GM20000 (cell line): ENCODE measurements around the gene GPR55.

ENCODE experiments used
- DNase-seq: peaks from one replicate; pipeline ENCODE4 v3.0.0; 2012; ENCODE audit warnings: low spot score
- TF ChIP-seq, protein P1 (sequence below): IDR thresholded peaks from 2 replicates; pipeline ENCODE4 v1.5.1; 2012; ENCODE audit warnings: mild to moderate bottlenecking, control low read depth; ENCODE audit errors: extremely low read depth, missing control alignments

The GPR55 gene

DNA sequence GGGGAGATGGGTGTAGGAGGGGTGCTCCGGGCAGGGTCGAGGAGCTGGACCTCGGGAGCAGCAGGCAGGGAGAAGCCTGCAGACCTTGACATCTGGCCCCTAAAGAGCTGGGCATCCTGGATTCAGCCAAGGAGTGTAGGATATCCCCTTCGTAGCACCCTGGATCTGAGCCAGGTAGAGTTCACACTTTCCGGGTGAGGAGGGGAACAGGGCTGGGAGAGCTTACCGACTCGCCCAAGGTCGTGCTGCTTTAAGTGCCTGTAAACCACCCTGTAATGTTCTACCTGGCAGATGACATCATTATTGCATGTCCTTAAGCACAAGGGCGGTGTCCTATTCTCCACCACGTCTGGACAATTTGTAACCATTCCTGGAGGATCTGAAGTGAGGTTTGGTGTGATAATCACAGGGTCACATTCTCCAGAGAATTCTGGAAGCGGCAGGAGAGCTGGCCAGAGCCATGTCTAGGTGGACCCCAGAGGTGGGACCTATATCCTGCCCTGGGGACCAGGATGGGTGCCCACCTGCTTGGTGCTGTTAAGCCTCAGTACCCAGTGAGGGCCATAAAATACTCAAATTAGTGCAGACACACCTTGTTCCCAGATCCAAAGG is 45.7 kb downstream of the GPR55 start:
- no peak for DNase-seq
- TF ChIP-seq, protein P1, sequence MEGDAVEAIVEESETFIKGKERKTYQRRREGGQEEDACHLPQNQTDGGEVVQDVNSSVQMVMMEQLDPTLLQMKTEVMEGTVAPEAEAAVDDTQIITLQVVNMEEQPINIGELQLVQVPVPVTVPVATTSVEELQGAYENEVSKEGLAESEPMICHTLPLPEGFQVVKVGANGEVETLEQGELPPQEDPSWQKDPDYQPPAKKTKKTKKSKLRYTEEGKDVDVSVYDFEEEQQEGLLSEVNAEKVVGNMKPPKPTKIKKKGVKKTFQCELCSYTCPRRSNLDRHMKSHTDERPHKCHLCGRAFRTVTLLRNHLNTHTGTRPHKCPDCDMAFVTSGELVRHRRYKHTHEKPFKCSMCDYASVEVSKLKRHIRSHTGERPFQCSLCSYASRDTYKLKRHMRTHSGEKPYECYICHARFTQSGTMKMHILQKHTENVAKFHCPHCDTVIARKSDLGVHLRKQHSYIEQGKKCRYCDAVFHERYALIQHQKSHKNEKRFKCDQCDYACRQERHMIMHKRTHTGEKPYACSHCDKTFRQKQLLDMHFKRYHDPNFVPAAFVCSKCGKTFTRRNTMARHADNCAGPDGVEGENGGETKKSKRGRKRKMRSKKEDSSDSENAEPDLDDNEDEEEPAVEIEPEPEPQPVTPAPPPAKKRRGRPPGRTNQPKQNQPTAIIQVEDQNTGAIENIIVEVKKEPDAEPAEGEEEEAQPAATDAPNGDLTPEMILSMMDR = no peak

DNA sequence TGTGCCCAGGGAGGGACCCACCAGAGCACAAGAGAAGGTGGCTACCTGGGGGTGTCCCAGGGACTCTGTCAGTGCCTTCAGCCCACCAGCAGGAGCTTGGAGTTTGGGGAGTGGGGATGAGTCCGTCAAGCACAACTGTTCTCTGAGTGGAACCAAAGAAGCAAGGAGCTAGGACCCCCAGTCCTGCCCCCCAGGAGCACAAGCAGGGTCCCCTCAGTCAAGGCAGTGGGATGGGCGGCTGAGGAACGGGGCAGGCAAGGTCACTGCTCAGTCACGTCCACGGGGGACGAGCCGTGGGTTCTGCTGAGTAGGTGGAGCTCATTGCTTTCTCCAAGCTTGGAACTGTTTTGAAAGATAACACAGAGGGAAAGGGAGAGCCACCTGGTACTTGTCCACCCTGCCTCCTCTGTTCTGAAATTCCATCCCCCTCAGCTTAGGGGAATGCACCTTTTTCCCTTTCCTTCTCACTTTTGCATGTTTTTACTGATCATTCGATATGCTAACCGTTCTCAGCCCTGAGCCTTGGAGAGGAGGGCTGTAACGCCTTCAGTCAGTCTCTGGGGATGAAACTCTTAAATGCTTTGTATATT is 46.3 kb downstream of the GPR55 start:
- TF ChIP-seq, protein P1 = no peak
- DNase-seq = no peak

DNA sequence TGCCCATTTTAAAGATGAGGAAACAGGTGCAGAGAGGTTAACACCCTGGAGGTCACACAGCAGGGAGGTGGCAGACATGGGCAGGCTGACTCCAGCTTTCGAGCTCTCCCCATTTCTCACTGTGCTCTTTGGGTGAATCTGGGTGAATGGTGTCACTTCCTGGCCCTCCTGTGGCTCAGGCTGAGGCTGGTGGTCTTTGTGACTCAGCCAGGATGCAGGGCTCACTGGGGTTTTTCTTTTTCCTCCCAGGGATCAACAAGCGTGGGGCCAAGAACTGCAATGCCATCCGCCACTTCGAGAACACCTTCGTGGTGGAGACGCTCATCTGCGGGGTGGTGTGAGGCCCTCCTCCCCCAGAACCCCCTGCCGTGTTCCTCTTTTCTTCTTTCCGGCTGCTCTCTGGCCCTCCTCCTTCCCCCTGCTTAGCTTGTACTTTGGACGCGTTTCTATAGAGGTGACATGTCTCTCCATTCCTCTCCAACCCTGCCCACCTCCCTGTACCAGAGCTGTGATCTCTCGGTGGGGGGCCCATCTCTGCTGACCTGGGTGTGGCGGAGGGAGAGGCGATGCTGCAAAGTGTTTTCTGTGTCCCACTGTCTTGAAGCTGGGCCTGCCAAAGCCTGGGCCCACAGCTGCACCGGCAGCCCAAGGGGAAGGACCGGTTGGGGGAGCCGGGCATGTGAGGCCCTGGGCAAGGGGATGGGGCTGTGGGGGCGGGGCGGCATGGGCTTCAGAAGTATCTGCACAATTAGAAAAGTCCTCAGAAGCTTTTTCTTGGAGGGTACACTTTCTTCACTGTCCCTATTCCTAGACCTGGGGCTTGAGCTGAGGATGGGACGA is 47.1 kb downstream of the GPR55 start:
- DNase-seq = no peak
- TF ChIP-seq, protein P1 = no peak

DNA sequence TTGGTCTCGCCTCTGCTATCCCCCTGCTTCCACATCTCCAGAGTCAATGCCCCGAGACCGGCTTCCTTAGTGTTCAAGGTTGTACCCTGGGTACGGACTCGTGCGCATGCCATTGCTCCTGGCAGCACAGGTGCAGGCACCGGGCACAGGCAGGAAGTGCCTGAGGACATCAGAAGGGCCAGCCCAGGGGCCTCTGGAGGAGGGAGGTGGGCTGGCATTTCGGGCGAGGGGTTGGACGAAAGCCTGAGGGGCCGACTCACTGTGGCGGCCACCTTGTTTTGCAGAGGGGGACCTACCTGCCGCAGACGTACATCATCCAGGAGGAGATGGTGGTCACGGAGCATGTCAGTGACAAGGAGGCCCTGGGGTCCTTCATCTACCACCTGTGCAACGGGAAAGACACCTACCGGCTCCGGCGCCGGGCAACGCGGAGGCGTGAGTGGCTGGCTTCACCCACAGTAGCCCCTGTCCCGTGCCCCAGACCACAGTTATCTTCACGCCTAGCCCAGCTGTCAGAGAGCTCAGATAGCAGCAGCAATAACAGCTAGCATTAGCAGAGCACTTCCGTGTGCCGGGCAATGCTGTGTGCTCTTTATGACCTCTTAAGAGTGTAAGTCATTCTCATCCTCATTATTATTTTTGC is 47.8 kb downstream of the GPR55 start:
- TF ChIP-seq, protein P1 = no peak
- DNase-seq = no peak

DNA sequence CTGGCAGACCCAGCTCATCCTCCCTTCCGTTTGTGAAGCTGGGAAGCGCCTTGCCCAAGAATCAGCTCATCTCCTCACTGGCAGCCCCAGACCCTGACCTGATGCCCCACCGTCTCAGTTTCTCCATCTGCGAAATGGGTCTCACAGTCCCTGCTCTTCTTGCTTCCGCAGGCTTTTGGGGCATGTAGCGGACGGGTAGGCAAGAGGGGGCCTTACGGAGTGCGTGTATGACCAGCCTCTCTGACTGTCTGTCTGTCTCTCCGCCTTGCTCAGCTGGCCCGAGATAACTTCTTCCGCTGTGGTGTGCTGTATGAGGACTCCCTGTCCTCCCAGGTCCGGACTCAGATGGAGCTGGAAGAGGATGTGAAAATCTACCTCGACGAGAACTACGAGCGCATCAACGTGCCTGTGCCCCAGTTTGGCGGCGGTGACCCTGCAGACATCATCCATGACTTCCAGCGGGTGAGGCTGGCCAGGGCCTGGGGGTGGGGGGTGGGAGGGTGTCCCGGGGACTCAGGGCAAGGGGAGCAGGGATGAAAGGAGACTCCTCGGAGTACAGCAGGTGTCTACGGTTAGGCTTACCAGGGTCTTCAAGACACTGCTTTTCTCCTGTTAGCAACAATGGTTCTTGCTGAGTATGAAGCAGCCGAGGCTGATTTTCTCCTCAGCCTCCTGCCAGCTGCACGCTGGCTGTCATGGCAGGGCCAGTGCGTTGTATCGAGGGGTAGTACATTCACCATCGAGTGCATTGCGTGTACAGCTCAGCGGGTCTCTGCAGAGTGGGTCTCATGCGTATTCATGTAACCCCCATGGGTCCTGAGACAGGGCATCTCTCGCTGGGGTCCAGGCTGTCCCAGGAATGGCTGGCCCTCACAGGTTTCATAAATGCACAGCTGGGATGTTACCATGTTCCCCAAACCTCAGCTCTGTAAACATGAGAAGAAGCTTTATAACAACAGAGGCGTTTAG is 49.4 kb downstream of the GPR55 start:
- TF ChIP-seq, protein P1 = no peak
- no peak for DNase-seq

DNA sequence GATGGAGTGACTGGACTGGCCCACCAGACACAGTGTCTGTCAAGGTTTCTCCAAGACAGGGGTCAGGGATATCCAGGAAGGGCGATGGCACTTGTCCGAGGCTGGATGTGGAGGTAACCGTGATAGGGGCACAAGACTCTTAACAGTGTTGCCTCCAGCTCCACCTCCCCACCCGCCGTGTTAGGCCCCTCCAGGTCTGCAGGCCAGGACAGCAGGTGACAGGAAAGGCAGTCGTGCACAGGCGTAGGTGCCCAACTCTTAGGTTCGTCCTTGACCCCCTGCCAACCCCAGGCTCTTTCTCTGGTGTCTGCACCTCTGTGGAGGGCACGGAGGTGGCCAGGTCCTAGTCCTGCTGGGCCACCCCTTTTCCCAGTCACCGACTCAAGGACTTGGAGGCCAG is 50.2 kb downstream of the GPR55 start:
- TF ChIP-seq, protein P1 = no peak
- no peak for DNase-seq
